Measurements from ENCODE around the gene HIP1R.
A peak's percentile ranks its signal among the peaks of the same experiment; 100 is the strongest.

HIP1R gene

GRCh38 chr12:122847921-122848421 is 12.7 kb downstream of the HIP1R start:
- DNase-seq (ENCODE audit: low spot score), result no peak

- DNase-seq (ENCODE audit: low spot score), result no peak
Observed at GRCh38 chr12:122848471-122849351, 13.5 kb downstream of the HIP1R start.

DNA sequence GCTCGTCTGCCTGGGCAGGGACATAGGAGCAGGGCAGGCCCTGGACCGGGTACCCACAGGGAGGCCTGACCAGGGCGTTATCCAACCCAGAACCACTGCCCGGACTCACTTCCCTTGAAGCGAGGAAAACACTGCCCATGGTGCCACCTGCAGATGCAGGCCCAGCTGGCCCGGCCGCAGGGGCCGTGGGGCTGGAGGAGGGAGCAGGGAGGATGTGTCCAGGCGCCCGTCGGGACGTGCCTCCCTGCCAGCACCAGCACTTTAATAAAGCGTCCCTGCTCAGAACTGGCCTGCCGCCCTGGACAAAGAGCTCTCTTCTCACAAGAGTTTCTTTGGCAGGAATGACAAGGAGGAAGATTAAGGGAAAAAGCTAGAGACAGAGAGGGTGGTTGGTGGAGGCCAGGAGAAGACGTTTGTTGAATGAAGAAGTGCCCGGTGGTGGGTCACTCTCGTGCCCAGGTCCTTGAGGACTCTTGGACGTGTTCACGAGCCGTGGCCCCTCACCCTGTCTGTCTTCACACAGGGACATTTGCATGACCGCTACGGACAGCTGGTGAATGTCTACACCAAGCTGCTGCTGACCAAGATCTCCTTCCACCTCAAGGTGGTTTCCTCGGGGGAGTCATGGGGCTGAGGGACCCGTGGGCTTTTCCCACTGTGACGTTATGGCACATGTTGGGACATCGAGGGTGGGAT is 14.2 kb downstream of the HIP1R start:
- no peak for DNase-seq (ENCODE audit: low spot score)

DNA sequence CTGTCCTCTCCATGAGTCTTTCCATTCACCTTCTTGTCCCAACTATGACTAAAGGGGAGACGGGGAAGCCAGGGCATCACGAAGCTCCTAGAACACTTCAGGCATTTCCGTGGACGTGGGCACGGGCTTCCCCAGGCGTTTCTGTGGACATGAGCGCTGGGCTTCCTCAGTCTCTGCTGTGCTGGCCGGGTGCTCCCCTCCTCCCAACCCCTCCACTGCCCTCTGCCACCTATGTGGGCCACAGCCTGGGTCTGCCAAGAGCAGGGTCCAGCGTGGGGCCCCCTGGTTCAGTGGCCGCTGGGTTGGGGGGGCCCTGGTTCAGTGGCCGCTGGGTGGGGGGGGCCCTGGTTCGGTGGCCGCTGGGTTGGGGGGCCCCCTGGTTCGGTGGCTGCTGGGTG is 14.8 kb downstream of the HIP1R start:
- DNase-seq (ENCODE audit: low spot score), result no peak

DNA sequence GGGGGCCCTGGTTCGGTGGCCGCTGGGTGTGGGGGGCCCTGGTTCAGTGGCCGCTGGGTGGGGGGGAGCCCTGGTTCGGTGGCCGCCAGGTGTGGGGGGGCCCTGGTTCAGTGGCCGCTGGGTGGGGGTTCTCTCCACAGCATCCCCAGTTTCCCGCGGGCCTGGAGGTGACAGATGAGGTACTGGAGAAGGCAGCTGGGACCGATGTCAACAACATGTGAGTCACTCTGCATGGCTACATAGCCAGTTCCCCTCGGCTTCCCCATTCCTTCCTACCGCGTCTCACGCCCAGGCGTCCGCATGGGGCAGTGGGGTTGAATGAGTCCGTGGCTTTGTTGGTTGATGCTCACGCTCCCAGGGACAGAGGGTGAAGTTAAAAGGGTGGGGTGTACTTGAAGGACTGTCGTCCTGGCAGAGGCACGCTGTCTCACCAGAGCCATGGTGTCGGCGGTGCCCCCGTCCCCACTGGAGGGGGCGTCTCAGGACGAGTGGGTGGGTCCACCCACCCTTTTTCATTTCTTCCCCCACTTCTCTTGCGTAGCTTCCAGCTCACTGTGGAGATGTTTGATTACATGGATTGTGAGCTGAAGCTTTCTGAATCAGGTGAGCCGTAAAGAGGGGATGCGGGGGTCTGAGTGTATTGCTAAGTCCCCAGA is 15.6 kb downstream of the HIP1R start:
- no peak for DNase-seq (ENCODE audit: low spot score)

- no peak for DNase-seq (ENCODE audit: low spot score)
Observed at GRCh38 chr12:122851820-122852219, 16.6 kb downstream of the HIP1R start.

DNA sequence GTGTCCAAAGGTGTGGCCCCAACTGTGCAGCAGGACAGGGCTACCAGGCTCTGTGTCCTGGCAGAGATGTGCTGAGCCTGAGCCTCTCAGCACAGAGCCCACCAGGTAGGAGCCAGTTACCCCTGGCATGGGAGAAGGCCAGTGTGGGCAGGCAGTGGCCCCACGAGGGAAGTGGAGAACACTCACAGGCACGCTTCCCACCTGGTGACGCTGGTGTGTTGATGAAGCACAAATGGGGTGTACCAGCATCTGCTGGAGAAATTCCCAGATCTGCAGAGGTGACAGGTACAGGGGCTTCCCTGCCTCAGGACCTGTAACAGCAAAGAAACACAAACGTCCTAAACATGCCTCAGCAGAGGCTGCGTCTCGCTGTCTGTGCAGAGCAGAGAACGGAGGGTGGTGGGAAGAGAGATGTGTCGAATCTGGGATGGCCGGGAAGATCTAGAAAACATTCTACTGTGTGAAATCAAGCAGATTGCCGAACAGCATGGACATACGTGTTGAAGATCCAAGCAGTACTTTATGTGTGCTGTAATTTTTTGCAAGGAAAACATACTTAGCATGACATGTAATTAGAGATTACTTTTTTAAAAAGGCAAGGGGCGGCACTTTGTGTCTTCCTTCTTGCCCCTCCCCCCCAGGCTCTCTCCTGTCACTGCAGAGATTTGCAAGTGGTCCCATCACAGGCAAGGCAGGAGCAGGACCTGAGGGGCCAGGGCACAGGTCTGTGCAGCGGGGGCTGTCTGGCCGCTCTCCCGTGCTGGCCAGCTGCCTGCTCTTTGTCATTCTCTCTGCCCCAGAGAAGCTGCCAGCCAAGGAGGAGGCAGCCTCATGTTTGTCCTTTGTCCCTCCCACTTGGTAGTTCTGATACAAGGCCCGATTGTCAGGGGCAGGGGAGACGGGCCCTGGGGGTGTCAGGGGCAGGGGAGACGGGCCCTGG is 17.3 kb downstream of the HIP1R start:
- DNase-seq (ENCODE audit: low spot score), result peak; percentile 58

DNA sequence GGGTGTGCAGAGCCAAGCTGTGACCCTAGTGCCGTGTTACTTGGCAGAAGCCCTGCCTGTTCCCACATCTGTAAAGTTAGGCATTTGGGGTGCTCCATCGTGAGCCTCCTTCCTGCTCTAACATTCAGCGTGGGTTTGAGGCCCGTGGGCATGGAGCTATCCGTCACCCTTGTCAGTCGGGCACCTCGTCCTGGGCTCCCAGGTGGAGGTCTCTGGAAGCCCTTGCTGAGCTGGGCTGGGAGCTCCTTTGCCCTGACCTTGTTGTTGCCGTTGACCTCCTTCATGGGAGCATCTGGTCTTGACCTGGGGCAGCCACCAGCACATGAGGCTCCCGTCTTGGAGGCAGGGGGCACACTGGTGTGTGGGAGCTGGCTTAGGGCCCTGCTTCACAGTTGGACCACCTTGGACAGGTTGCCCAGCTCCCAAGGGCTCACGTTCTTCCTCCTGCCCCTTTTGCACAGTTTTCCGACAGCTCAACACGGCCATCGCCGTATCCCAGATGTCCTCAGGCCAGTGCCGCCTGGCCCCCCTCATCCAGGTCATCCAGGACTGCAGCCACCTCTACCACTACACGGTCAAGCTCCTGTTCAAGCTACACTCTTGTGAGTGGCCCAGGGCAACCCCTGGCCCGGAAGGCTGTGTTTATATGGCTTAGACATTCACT is 18.5 kb downstream of the HIP1R start:
- DNase-seq (ENCODE audit: low spot score), result no peak

DNA sequence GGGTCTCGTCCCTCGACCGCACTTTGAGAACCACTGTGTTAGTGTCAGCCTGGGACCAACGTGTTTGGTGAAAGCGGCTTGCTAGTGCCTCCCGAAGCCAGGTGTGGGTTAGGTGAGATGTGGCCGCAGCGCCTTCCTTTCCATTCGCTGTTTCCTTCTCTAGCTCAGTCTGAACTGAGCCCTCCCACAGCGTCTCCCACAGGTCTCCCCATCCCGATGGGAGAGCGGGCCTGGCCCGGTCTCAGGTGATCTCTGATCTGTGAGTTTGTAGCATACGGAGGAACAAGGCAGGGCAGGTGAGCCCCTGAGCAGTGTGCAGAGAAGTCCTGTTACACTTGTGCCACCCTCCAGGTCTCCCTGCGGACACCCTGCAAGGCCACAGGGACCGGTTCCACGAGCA is 19.3 kb downstream of the HIP1R start:
- no peak for DNase-seq (ENCODE audit: low spot score)

GRCh38 chr12:122855071-122855829 is 20.0 kb downstream of the HIP1R start:
- no peak for DNase-seq (ENCODE audit: low spot score)

DNA sequence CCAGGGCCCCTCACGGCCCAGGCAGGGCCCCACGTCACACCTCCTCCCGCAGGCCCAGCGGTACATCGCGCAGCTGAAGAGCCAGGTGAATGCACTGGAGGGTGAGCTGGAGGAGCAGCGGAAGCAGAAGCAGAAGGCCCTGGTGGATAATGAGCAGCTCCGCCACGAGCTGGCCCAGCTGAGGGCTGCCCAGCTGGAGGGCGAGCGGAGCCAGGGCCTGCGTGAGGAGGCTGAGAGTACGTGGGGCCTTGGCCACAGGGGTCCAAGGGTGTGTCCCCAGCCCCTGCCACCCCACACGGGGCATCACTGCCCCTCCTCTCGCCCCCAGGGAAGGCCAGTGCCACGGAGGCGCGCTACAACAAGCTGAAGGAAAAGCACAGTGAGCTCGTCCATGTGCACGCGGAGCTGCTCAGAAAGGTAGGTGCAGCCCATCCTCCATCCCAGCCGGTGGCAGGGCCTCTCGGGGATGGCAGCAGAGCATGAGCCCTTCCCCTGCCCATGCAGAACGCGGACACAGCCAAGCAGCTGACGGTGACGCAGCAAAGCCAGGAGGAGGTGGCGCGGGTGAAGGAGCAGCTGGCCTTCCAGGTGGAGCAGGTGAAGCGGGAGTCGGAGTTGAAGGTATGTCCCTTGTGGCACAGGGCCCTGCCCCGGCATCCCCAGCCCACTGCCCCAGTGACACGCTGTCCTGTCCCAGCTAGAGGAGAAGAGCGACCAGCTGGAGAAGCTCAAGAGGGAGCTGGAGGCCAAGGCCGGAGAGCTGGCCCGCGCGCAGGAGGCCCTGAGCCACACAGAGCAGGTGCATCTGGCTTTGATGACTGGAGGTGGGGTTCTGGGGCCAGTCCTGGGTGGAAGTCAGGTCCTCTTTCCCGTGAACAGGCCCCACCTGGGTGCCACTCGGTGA is 20.9 kb downstream of the HIP1R start:
- DNase-seq (ENCODE audit: low spot score), result no peak

DNA sequence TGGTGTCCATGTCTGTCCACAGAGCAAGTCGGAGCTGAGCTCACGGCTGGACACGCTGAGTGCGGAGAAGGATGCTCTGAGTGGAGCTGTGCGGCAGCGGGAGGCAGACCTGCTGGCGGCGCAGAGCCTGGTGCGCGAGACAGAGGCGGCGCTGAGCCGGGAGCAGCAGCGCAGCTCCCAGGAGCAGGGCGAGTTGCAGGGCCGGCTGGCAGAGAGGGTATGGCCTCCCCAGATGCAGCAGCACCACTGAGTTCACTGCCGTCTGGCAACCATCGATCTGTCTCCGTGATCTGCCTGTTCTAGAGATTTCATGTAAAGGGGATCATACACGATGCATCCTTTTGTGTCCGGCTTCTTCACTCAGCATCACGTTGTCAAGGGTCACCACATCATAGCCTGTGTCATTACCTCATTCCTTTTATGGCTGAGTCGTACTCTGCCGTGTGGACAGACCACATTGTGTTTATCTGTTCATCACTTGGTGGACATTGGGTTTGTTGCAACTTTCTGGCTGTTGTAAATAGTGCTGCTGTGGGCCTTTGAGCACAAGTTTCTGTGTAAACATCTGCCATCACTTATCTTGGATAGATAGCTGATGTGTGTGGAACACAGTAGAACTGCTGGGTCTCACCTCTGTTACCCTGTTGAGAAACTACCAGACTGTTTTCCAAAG is 21.9 kb downstream of the HIP1R start:
- peak; percentile 73 for DNase-seq (ENCODE audit: low spot score)

- no peak for DNase-seq (ENCODE audit: low spot score)
Observed at GRCh38 chr12:122858171-122858570, 22.9 kb downstream of the HIP1R start.

GRCh38 chr12:122858591-122859302 is 23.5 kb downstream of the HIP1R start:
- DNase-seq (ENCODE audit: low spot score), result no peak

- no peak for DNase-seq (ENCODE audit: low spot score)
Observed at GRCh38 chr12:122859303-122860039, 24.2 kb downstream of the HIP1R start.

DNA sequence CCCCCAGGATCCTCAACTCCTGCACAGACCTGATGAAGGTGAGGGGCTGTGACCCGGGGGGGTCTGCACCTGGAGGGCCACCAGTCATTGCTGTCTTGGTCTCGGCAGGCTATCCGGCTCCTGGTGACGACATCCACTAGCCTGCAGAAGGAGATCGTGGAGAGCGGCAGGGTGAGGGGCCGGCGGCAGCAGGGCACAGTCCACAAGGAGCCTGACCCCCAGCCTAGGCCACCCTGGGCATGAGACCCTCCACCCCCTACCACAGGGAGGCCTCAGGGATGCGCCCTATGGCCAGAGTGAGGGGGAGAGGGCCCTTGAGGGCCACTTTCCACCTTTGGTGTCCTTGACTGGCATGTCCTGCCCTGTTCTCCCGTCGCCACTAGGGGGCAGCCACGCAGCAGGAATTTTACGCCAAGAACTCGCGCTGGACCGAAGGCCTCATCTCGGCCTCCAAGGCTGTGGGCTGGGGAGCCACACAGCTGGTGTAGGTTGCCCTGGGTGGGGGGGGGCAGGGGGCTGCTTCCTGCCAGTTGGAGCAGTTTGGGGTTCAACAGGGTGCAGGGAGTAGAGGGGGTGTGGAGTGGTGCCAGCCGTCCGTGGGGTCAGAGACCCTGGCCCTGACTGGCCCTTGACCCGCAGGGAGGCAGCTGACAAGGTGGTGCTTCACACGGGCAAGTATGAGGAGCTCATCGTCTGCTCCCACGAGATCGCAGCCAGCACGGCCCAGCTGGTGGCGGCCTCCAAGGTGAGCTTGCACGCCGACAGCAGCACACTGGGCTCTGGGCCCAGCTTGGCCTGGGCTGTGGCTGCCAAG is 25.0 kb downstream of the HIP1R start:
- peak; percentile 80 for DNase-seq (ENCODE audit: low spot score)

Measured in SK-N-DZ (cell line).